ENCODE results near the gene USH1G. TPM values are rescaled to one million over a fixed set of nuclear protein-coding genes. Genes with fewer than 3 reads are reported as not detected.
A peak's percentile ranks its signal among the peaks of the same experiment; 100 is the strongest.

Gene USH1G
- total and polyA plus RNA-seq, 2 of the 13 experiments (the other 11 are each of a cell fraction or from before 2014, with no cell fraction given) = 0.04 TPM; not detected in 1

DNA sequence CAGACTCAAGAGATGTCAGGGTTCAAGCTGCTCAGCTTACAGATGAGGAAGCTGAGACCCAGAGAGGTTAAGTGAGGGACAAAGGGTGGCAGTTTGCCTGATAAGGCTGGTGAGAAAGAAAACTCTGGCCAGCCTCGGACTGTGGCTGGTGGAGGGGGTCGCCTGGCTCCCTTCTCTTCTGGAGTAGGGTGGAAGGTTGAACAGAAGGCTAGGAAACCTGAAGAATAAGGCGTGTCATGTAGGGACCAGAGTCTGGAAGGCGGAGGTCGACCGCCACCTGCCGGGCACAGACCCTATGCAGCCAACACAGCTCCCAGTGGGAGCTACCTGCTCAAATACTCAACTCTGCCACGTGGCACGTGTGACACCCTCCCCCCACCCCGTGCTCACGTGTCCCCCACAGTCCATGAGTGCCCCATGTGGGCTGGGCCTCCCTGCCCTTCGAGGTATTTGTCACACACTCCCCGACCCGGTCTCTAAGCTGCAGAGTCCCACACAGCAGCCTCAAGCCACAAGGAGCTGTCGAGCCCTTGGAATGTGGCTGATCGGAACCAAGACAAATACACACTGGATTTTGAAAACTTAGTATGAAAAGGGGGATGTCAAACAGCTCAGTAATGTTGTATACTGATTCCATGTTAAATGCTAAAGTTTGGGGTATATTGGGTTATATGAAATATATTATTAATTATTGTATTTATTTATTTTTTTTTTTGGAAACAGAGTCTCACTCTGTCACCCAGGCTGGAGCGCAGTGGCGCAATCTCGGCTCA, 37.7 kb upstream of the USH1G start (continued):
- TF ChIP-seq, protein P1, sequence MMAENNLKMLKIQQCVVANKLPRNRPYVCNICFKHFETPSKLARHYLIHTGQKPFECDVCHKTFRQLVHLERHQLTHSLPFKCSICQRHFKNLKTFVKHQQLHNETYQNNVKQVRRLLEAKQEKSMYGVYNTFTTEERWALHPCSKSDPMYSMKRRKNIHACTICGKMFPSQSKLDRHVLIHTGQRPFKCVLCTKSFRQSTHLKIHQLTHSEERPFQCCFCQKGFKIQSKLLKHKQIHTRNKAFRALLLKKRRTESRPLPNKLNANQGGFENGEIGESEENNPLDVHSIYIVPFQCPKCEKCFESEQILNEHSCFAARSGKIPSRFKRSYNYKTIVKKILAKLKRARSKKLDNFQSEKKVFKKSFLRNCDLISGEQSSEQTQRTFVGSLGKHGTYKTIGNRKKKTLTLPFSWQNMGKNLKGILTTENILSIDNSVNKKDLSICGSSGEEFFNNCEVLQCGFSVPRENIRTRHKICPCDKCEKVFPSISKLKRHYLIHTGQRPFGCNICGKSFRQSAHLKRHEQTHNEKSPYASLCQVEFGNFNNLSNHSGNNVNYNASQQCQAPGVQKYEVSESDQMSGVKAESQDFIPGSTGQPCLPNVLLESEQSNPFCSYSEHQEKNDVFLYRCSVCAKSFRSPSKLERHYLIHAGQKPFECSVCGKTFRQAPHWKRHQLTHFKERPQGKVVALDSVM (CRISPR knock-in tag; IDR thresholded peaks at IDR 0.05) = no peak
- TF ChIP-seq ZNF549 (CRISPR knock-in tag; IDR thresholded peaks at IDR 0.05) (no peak), MTF2 (CRISPR knock-in tag; IDR thresholded peaks at IDR 0.05; ENCODE audit: borderline replicate concordance) (0 out of 2 replicates have a peak, but pooled peaks have one; percentile 18), PPARG (CRISPR knock-in tag; conservative IDR thresholded peaks at IDR 0.05) (peak; percentile 34; the same call in 1 of the 2 replicates), FOXK1 (CRISPR knock-in tag; IDR thresholded peaks at IDR 0.05; ENCODE audit: borderline replicate concordance, low read depth) (no peak), CENPT (CRISPR knock-in tag; IDR thresholded peaks at IDR 0.05; ENCODE audit: low read depth) (peak; percentile 86; the same call in 1 of the 2 replicates), NKX3-1 (CRISPR knock-in tag; IDR thresholded peaks at IDR 0.05) (0 out of 2 replicates have a peak, but pooled peaks have one; percentile 36), SMC3 (IDR thresholded peaks at IDR 0.05; ENCODE audit: low read length) (peak; percentile 45), POLR2AphosphoS2 (IDR thresholded peaks at IDR 0.05; ENCODE audit: low read depth, low read length) (no peak), BHLHE40 (IDR thresholded peaks at IDR 0.05; ENCODE audit: low read length) (peak; percentile 100), ZNF674 (CRISPR knock-in tag; IDR thresholded peaks at IDR 0.05; ENCODE audit: low read depth) (no peak), ZNF343 (CRISPR knock-in tag; IDR thresholded peaks at IDR 0.05) (no peak), HNRNPK (IDR thresholded peaks at IDR 0.05; ENCODE audit: low read depth, low read length, poor library complexity, severe bottlenecking) (no peak), THAP11 (CRISPR knock-in tag; IDR thresholded peaks at IDR 0.05) (peak; percentile 71), ZNF619 (CRISPR knock-in tag; IDR thresholded peaks at IDR 0.05) (0 out of 2 replicates have a peak, but pooled peaks have one; percentile 36)
- TF ChIP-seq, protein P2, sequence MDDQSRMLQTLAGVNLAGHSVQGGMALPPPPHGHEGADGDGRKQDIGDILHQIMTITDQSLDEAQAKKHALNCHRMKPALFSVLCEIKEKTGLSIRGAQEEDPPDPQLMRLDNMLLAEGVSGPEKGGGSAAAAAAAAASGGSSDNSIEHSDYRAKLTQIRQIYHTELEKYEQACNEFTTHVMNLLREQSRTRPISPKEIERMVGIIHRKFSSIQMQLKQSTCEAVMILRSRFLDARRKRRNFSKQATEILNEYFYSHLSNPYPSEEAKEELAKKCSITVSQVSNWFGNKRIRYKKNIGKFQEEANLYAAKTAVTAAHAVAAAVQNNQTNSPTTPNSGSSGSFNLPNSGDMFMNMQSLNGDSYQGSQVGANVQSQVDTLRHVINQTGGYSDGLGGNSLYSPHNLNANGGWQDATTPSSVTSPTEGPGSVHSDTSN (CRISPR knock-in tag; IDR thresholded peaks at IDR 0.05; ENCODE audit: borderline replicate concordance) = no peak
- TF ChIP-seq, protein P3, sequence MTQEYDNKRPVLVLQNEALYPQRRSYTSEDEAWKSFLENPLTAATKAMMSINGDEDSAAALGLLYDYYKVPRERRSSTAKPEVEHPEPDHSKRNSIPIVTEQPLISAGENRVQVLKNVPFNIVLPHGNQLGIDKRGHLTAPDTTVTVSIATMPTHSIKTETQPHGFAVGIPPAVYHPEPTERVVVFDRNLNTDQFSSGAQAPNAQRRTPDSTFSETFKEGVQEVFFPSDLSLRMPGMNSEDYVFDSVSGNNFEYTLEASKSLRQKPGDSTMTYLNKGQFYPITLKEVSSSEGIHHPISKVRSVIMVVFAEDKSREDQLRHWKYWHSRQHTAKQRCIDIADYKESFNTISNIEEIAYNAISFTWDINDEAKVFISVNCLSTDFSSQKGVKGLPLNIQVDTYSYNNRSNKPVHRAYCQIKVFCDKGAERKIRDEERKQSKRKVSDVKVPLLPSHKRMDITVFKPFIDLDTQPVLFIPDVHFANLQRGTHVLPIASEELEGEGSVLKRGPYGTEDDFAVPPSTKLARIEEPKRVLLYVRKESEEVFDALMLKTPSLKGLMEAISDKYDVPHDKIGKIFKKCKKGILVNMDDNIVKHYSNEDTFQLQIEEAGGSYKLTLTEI (CRISPR knock-in tag; conservative IDR thresholded peaks at IDR 0.05) = no peak
- TF ChIP-seq, protein P4, sequence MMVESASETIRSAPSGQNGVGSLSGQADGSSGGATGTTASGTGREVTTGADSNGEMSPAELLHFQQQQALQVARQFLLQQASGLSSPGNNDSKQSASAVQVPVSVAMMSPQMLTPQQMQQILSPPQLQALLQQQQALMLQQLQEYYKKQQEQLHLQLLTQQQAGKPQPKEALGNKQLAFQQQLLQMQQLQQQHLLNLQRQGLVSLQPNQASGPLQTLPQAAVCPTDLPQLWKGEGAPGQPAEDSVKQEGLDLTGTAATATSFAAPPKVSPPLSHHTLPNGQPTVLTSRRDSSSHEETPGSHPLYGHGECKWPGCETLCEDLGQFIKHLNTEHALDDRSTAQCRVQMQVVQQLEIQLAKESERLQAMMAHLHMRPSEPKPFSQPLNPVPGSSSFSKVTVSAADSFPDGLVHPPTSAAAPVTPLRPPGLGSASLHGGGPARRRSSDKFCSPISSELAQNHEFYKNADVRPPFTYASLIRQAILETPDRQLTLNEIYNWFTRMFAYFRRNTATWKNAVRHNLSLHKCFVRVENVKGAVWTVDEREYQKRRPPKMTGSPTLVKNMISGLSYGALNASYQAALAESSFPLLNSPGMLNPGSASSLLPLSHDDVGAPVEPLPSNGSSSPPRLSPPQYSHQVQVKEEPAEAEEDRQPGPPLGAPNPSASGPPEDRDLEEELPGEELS (CRISPR knock-in tag; IDR thresholded peaks at IDR 0.05) = peak; percentile 74
- TF ChIP-seq, protein P5, sequence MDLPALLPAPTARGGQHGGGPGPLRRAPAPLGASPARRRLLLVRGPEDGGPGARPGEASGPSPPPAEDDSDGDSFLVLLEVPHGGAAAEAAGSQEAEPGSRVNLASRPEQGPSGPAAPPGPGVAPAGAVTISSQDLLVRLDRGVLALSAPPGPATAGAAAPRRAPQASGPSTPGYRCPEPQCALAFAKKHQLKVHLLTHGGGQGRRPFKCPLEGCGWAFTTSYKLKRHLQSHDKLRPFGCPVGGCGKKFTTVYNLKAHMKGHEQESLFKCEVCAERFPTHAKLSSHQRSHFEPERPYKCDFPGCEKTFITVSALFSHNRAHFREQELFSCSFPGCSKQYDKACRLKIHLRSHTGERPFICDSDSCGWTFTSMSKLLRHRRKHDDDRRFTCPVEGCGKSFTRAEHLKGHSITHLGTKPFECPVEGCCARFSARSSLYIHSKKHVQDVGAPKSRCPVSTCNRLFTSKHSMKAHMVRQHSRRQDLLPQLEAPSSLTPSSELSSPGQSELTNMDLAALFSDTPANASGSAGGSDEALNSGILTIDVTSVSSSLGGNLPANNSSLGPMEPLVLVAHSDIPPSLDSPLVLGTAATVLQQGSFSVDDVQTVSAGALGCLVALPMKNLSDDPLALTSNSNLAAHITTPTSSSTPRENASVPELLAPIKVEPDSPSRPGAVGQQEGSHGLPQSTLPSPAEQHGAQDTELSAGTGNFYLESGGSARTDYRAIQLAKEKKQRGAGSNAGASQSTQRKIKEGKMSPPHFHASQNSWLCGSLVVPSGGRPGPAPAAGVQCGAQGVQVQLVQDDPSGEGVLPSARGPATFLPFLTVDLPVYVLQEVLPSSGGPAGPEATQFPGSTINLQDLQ (CRISPR knock-in tag; IDR thresholded peaks at IDR 0.05) = 0 out of 2 replicates have a peak, but pooled peaks have one; percentile 47

Measured in HepG2 (cell line).